Measurements from ENCODE around the gene PNMA1. TPM values are rescaled to one million over a fixed set of nuclear protein-coding genes. Genes with fewer than 3 reads are reported as not detected.

PNMA1 gene
- total and polyA plus RNA-seq, 2 of the 13 experiments (the other 11 are each of a cell fraction or from before 2014, with no cell fraction given), result 7.0 to 8.3 TPM

DNA sequence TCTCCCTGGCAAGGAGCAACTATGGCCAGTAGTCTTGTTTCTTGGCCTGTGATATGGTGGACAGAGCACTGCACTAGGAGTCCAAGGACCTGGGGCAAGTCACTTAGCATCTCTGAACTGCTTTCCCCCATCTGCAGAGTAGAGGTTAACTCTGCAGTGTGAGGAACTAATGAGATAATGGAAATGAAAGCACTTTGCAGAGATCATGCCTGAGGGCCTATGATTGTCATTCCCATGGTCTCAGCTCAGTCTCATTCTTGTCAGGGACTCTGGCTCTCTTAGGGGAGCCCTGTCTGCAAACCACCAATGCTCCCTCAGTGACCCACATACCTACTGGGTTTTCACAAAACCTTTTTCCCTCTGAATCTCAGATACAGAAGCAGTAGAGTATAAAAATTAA, 6.5 kb upstream of the PNMA1 start:
- H2AFZ ChIP-seq (ENCODE audit: low read length), result no peak overlapping the region
- BruUV-seq (replicated peaks), result no TSS peak
- intact Hi-C loops (cut with micrococcal nuclease; ENCODE audit: unreplicated experiment) (no loop called here), in situ Hi-C loops (cut with HindIII; ENCODE audit: extremely low pct_ligation_motif_present, low pct_unique_long_range_greater_than_20kb) (no loop called here)
- H4K20me1 ChIP-seq (ENCODE audit: insufficient read depth, low read length), result no peaks in the 10 kb centered on the region
- no peak overlapping the region for H3K9ac ChIP-seq (ENCODE audit: insufficient read depth, low read depth, low read length)
- peaks cover 25% of the 10 kb centered on the region for H3K4me1 ChIP-seq (ENCODE audit: insufficient read depth, low read length)
- POLR2A ChIA-PET, result interaction anchor here (0.7 kb wide), 1 partner anchor 262 kb away, joined by 3 read pairs; the partner anchor contains the start of gene NUMB
- DNase-seq (ENCODE audit: low spot score) (no peak), FAIRE-seq (no peak), ATAC-seq (no peak)
- H3K4me2 ChIP-seq (ENCODE audit: low read depth, low read length), result no peak overlapping the region
- H3K36me3 ChIP-seq (replicated peaks in 1 of 2; ENCODE audit: control insufficient read depth in 1 of 2, insufficient read depth in 2 of 2, low read length in 2 of 2), result peaks cover 34 to 78% of the 10 kb centered on the region in 2 experiments
- CTCF ChIA-PET (ENCODE audit: low intra/inter-chr PET ratio, low total read pairs), result no interaction called here
- no peak overlapping the region for H3K4me3 ChIP-seq (replicated peaks in 1 of 3; ENCODE audit: insufficient read depth in 1 of 3, low read depth in 2 of 3, low read length in 3 of 3)
- no peak overlapping the region for H3K27ac ChIP-seq (ENCODE audit: extremely low read length, insufficient read depth, low read length)
- TF ChIP-seq, protein P1, sequence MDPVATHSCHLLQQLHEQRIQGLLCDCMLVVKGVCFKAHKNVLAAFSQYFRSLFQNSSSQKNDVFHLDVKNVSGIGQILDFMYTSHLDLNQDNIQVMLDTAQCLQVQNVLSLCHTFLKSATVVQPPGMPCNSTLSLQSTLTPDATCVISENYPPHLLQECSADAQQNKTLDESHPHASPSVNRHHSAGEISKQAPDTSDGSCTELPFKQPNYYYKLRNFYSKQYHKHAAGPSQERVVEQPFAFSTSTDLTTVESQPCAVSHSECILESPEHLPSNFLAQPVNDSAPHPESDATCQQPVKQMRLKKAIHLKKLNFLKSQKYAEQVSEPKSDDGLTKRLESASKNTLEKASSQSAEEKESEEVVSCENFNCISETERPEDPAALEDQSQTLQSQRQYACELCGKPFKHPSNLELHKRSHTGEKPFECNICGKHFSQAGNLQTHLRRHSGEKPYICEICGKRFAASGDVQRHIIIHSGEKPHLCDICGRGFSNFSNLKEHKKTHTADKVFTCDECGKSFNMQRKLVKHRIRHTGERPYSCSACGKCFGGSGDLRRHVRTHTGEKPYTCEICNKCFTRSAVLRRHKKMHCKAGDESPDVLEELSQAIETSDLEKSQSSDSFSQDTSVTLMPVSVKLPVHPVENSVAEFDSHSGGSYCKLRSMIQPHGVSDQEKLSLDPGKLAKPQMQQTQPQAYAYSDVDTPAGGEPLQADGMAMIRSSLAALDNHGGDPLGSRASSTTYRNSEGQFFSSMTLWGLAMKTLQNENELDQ (CRISPR knock-in tag; IDR thresholded peaks at IDR 0.05; ENCODE audit: borderline replicate concordance), result no peak
- TF ChIP-seq ZFAT (CRISPR knock-in tag; conservative IDR thresholded peaks at IDR 0.05) (no peak), NCOA1 (CRISPR knock-in tag; IDR thresholded peaks at IDR 0.05) (no peak), GATAD1 (CRISPR knock-in tag; IDR thresholded peaks at IDR 0.05) (no peak), RARA (CRISPR knock-in tag; IDR thresholded peaks at IDR 0.05) (no peak)
- H3K9me3 ChIP-seq (ENCODE audit: low read length), result no peaks in the 10 kb centered on the region
- H3K27me3 ChIP-seq (ENCODE audit: control insufficient read depth in 1 of 2, insufficient read depth in 2 of 2, low read length in 2 of 2), result no peaks in the 10 kb centered on the region
- H3K79me2 ChIP-seq (ENCODE audit: insufficient read depth, low read length), result no peaks in the 10 kb centered on the region

DNA sequence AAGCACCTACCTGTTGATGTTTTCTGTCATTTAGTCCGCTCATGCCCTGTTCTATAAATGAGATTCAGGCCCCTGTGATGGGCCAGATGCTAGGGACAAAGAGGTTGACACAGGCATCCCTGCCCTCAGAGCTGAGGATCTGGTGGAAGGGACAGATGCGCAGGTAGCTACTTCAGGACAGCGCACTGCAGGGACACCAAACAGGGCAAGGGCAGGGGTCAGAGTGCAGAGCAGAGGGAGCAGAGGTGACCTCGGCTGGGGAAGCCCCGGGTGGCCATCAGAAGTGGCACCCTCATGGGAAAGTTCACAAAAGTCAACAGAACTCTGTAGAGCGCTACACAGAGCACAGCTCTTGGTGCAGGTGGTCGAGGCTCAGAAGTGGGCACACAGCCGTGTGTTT, 5.6 kb upstream of the PNMA1 start:
- H3K4me2 ChIP-seq (ENCODE audit: low read depth, low read length), result no peak overlapping the region
- ChIA-PET CTCF (ENCODE audit: low intra/inter-chr PET ratio, low total read pairs) (no interaction called here), POLR2A (interaction anchor here (0.7 kb wide), 1 partner anchor 262 kb away, joined by 3 read pairs; the partner anchor contains the start of gene NUMB)
- H3K27me3 ChIP-seq (ENCODE audit: control insufficient read depth in 1 of 2, insufficient read depth in 2 of 2, low read length in 2 of 2), result no peaks in the 10 kb centered on the region
- no peak overlapping the region for H3K4me3 ChIP-seq (replicated peaks in 1 of 3; ENCODE audit: insufficient read depth in 1 of 3, low read depth in 2 of 3, low read length in 3 of 3)
- in situ Hi-C loops (cut with HindIII; ENCODE audit: extremely low pct_ligation_motif_present, low pct_unique_long_range_greater_than_20kb), result no loop called here
- BruUV-seq (replicated peaks), result no TSS peak
- no peak overlapping the region for H3K9ac ChIP-seq (ENCODE audit: insufficient read depth, low read depth, low read length)
- TF ChIP-seq ZNF562 (CRISPR knock-in tag; IDR thresholded peaks at IDR 0.05; ENCODE audit: borderline replicate concordance) (no peak), FOXJ3 (CRISPR knock-in tag; IDR thresholded peaks at IDR 0.05; ENCODE audit: borderline replicate concordance) (no peak), ELF4 (CRISPR knock-in tag; IDR thresholded peaks at IDR 0.05; ENCODE audit: borderline replicate concordance) (no peak), FOXA3 (CRISPR knock-in tag; IDR thresholded peaks at IDR 0.05) (no peak)
- TF ChIP-seq, protein P2, sequence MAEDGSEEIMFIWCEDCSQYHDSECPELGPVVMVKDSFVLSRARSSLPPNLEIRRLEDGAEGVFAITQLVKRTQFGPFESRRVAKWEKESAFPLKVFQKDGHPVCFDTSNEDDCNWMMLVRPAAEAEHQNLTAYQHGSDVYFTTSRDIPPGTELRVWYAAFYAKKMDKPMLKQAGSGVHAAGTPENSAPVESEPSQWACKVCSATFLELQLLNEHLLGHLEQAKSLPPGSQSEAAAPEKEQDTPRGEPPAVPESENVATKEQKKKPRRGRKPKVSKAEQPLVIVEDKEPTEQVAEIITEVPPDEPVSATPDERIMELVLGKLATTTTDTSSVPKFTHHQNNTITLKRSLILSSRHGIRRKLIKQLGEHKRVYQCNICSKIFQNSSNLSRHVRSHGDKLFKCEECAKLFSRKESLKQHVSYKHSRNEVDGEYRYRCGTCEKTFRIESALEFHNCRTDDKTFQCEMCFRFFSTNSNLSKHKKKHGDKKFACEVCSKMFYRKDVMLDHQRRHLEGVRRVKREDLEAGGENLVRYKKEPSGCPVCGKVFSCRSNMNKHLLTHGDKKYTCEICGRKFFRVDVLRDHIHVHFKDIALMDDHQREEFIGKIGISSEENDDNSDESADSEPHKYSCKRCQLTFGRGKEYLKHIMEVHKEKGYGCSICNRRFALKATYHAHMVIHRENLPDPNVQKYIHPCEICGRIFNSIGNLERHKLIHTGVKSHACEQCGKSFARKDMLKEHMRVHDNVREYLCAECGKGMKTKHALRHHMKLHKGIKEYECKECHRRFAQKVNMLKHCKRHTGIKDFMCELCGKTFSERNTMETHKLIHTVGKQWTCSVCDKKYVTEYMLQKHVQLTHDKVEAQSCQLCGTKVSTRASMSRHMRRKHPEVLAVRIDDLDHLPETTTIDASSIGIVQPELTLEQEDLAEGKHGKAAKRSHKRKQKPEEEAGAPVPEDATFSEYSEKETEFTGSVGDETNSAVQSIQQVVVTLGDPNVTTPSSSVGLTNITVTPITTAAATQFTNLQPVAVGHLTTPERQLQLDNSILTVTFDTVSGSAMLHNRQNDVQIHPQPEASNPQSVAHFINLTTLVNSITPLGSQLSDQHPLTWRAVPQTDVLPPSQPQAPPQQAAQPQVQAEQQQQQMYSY (CRISPR knock-in tag; IDR thresholded peaks at IDR 0.05), result no peak
- H3K9me3 ChIP-seq (ENCODE audit: low read length), result no peaks in the 10 kb centered on the region
- peaks cover 29 to 71% of the 10 kb centered on the region in 2 experiments for H3K36me3 ChIP-seq (replicated peaks in 1 of 2; ENCODE audit: control insufficient read depth in 1 of 2, insufficient read depth in 2 of 2, low read length in 2 of 2)
- H4K20me1 ChIP-seq (ENCODE audit: insufficient read depth, low read length), result 0 out of 2 replicates have a peak, but pooled peaks cover under 1% of the 10 kb centered on the region
- H2AFZ ChIP-seq (ENCODE audit: low read length), result no peak overlapping the region
- 90% methylated on average over 8 of the region's 8 CpGs for WGBS (ENCODE audit: low lambda C conversion rate)
- intact Hi-C loops (cut with micrococcal nuclease; ENCODE audit: unreplicated experiment), result no loop called here
- H3K27ac ChIP-seq (ENCODE audit: extremely low read length, insufficient read depth, low read length), result no peak overlapping the region
- DNase-seq (ENCODE audit: low spot score), result no peak
- peaks cover 18% of the 10 kb centered on the region for H3K4me1 ChIP-seq (ENCODE audit: insufficient read depth, low read length)
- H3K79me2 ChIP-seq (ENCODE audit: insufficient read depth, low read length), result no peaks in the 10 kb centered on the region
- no peak for FAIRE-seq
- no peak for ATAC-seq

Measured in HepG2 (cell line).